ENCODE measurements around the gene RHOD.

DNA sequence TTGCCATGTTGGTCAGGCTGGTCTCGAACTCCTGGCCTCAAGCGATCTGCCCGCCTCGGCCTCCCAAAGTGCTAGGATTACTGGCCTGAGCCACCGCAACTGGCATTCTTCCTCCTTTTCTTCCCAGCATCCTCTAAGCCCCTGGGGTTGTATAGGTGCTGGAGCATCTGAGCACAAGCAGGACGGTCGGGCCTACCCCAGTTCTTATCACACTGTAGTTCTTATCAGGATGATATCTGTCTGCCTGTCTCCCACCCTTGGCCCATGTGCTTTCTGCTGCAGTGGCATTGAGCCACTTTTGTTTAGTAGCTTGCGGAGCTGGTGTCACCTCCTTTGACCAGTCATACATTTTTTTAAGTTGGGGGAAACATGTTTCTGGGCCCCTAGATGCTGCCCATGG lies 1.9 kb downstream of the RHOD start:
- TF ChIP-seq POLR2A (IDR thresholded peaks at IDR 0.05): no peak
- TF ChIP-seq, protein P1, sequence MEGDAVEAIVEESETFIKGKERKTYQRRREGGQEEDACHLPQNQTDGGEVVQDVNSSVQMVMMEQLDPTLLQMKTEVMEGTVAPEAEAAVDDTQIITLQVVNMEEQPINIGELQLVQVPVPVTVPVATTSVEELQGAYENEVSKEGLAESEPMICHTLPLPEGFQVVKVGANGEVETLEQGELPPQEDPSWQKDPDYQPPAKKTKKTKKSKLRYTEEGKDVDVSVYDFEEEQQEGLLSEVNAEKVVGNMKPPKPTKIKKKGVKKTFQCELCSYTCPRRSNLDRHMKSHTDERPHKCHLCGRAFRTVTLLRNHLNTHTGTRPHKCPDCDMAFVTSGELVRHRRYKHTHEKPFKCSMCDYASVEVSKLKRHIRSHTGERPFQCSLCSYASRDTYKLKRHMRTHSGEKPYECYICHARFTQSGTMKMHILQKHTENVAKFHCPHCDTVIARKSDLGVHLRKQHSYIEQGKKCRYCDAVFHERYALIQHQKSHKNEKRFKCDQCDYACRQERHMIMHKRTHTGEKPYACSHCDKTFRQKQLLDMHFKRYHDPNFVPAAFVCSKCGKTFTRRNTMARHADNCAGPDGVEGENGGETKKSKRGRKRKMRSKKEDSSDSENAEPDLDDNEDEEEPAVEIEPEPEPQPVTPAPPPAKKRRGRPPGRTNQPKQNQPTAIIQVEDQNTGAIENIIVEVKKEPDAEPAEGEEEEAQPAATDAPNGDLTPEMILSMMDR (IDR thresholded peaks at IDR 0.05): no peak
